PC-9 (cell line): ENCODE data around the gene NANOGP8.

Source experiments
- EZH2 ChIP-seq: fragments of 200-600 bp; sonication (generic); IDR thresholded peaks from 2 replicates; pipeline ENCODE4 v1.8.0; 2017; ENCODE audit warnings: antibody characterized with exemption, low read depth
- TF ChIP-seq, protein P1 (sequence below): fragments of 200-600 bp; sonication (generic); conservative IDR thresholded peaks from 2 replicates; pipeline ENCODE4 v1.6.1; 2017; ENCODE audit warnings: mixed run types, antibody characterized with exemption, mild to moderate bottlenecking, moderate library complexity

DNA sequence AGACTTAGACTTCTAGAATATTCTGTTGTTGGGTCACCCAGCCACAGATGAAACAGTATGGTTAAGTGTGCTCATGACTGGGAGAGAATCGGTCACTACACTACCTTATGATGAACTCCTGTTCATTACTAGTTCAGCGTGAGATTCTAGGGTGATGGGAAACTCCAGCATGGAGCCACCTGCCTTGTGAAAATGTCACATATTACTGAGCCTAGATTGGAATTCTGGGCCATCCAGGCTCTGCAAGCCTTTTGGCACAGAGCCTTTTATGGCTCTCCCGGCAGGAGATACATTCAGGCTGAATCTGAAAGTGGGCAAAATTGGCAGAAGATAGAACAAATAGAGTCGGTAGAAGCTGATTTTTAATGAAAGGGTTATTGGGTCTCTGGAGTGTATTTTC lies 19.0 kb downstream of the NANOGP8 start:
- TF ChIP-seq, protein P1, sequence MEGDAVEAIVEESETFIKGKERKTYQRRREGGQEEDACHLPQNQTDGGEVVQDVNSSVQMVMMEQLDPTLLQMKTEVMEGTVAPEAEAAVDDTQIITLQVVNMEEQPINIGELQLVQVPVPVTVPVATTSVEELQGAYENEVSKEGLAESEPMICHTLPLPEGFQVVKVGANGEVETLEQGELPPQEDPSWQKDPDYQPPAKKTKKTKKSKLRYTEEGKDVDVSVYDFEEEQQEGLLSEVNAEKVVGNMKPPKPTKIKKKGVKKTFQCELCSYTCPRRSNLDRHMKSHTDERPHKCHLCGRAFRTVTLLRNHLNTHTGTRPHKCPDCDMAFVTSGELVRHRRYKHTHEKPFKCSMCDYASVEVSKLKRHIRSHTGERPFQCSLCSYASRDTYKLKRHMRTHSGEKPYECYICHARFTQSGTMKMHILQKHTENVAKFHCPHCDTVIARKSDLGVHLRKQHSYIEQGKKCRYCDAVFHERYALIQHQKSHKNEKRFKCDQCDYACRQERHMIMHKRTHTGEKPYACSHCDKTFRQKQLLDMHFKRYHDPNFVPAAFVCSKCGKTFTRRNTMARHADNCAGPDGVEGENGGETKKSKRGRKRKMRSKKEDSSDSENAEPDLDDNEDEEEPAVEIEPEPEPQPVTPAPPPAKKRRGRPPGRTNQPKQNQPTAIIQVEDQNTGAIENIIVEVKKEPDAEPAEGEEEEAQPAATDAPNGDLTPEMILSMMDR, result no peak
- no peak for TF ChIP-seq EZH2
